Measurements from ENCODE around the gene SCRN1. TPM values are rescaled to one million over a fixed set of nuclear protein-coding genes. Genes with fewer than 3 reads are reported as not detected.
A peak's percentile ranks its signal among the peaks of the same experiment; 100 is the strongest.

The SCRN1 gene
- total RNA-seq, 2 donors from 2014 or later = 110 to 112 TPM

DNA sequence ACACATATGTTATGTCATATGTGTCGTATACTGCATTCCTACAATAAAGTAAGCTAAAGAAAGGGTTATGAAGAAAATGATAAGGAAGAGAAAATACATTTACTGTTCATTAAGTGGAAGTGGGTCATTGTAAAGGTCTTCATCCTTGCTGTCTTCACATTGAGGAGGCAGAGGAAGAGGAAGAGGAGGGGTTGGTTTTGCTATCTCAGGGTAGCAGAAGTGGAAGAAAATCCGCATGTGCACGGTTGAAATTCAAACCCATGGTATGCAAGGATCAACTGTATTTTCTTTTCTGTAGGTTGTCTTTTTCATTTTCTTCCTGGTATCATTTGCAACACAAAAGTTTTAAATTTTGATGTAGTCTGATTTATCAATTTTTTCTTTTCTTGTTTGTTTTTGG is 44.9 kb upstream of the SCRN1 start:
- WGBS, 2 experiments (ENCODE audit: insufficient coverage in 1 of 2, insufficient read length in 1 of 2) = 93 to 95% methylated on average over 2 to 3 of the region's 3 CpGs
- no peaks in the 10 kb centered on the region for H3K9me3 ChIP-seq (ENCODE audit: control insufficient read depth, low read length)
- TF ChIP-seq, protein P1, sequence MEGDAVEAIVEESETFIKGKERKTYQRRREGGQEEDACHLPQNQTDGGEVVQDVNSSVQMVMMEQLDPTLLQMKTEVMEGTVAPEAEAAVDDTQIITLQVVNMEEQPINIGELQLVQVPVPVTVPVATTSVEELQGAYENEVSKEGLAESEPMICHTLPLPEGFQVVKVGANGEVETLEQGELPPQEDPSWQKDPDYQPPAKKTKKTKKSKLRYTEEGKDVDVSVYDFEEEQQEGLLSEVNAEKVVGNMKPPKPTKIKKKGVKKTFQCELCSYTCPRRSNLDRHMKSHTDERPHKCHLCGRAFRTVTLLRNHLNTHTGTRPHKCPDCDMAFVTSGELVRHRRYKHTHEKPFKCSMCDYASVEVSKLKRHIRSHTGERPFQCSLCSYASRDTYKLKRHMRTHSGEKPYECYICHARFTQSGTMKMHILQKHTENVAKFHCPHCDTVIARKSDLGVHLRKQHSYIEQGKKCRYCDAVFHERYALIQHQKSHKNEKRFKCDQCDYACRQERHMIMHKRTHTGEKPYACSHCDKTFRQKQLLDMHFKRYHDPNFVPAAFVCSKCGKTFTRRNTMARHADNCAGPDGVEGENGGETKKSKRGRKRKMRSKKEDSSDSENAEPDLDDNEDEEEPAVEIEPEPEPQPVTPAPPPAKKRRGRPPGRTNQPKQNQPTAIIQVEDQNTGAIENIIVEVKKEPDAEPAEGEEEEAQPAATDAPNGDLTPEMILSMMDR (conservative IDR thresholded peaks at IDR 0.05) = no peak
- H3K36me3 ChIP-seq (ENCODE audit: control insufficient read depth, insufficient read depth, low read length) = peaks cover 22% of the 10 kb centered on the region
- Mint-ChIP-seq H3K4me1 (peaks cover 9% of the 10 kb centered on the region), H3K9me3 (no peaks in the 10 kb centered on the region), H3K36me3 (ENCODE audit: low read depth) (peaks cover 13% of the 10 kb centered on the region), H3K4me3 (no peak overlapping the region), H3K27me3 (ENCODE audit: insufficient read depth) (no peaks in the 10 kb centered on the region), H3K27ac (no peak overlapping the region)
- H3K27ac ChIP-seq (ENCODE audit: low read depth, low read length) = no peak overlapping the region
- H3K27me3 ChIP-seq (ENCODE audit: control insufficient read depth, insufficient read depth, low read length, poor library complexity, severe bottlenecking) = no peaks in the 10 kb centered on the region
- no peak for DNase-seq
- no peak overlapping the region for H3K4me3 ChIP-seq (ENCODE audit: low read length)
- H3K4me1 ChIP-seq (ENCODE audit: control insufficient read depth, insufficient read depth, low read length) = no peaks in the 10 kb centered on the region
- no peak overlapping the region for H3K9ac ChIP-seq (ENCODE audit: extremely low read depth, low read length, poor library complexity, severe bottlenecking)

GRCh38 chr7:30032310-30033125 is 42.9 kb upstream of the SCRN1 start:
- DNase-seq = no peak
- Mint-ChIP-seq H3K36me3 (ENCODE audit: low read depth) (peaks cover 13% of the 10 kb centered on the region), H3K4me3 (no peak overlapping the region), H3K4me1 (peaks cover 13% of the 10 kb centered on the region), H3K9me3 (no peaks in the 10 kb centered on the region), H3K27ac (no peak overlapping the region), H3K27me3 (ENCODE audit: insufficient read depth) (no peaks in the 10 kb centered on the region)
- Histone ChIP-seq H3K4me3 (ENCODE audit: low read length) (no peak overlapping the region), H3K27ac (ENCODE audit: low read depth, low read length) (no peak overlapping the region), H3K4me1 (ENCODE audit: control insufficient read depth, insufficient read depth, low read length) (peaks cover 2% of the 10 kb centered on the region), H3K36me3 (ENCODE audit: control insufficient read depth, insufficient read depth, low read length) (peaks cover 22% of the 10 kb centered on the region), H3K9ac (ENCODE audit: extremely low read depth, low read length, poor library complexity, severe bottlenecking) (no peak overlapping the region), H3K27me3 (ENCODE audit: control insufficient read depth, insufficient read depth, low read length, poor library complexity, severe bottlenecking) (no peaks in the 10 kb centered on the region), H3K9me3 (ENCODE audit: control insufficient read depth, low read length) (no peaks in the 10 kb centered on the region)
- WGBS, 2 experiments (ENCODE audit: insufficient coverage in 1 of 2, insufficient read length in 1 of 2) = 81 to 90% methylated on average over 2 to 4 of the region's 4 CpGs
- TF ChIP-seq, protein P1 (conservative IDR thresholded peaks at IDR 0.05) = no peak

GRCh38 chr7:30029696-30030095 is 40.1 kb upstream of the SCRN1 start:
- H3K9ac ChIP-seq (ENCODE audit: extremely low read depth, low read length, poor library complexity, severe bottlenecking) = peak overlapping the region; percentile 86
- peaks cover 17% of the 10 kb centered on the region for H3K36me3 ChIP-seq (ENCODE audit: control insufficient read depth, insufficient read depth, low read length)
- H3K27me3 Mint-ChIP-seq (ENCODE audit: insufficient read depth) = no peaks in the 10 kb centered on the region
- TF ChIP-seq, protein P1 (conservative IDR thresholded peaks at IDR 0.05) = peak; percentile 48
- H3K27ac ChIP-seq (ENCODE audit: low read depth, low read length) = peak overlapping the region; percentile 91
- DNase-seq = peak; percentile 52
- H3K4me1 ChIP-seq (ENCODE audit: control insufficient read depth, insufficient read depth, low read length) = peaks cover 2% of the 10 kb centered on the region
- H3K4me1 Mint-ChIP-seq = peaks cover 18% of the 10 kb centered on the region
- WGBS, 2 experiments (ENCODE audit: insufficient coverage in 1 of 2, insufficient read length in 1 of 2) = 20 to 30% methylated on average over 5 to 6 of the region's 6 CpGs
- no peak overlapping the region for H3K27ac Mint-ChIP-seq
- peak overlapping the region; percentile 95 for H3K4me3 ChIP-seq (ENCODE audit: low read length)
- no peaks in the 10 kb centered on the region for H3K27me3 ChIP-seq (ENCODE audit: control insufficient read depth, insufficient read depth, low read length, poor library complexity, severe bottlenecking)
- peaks cover 6% of the 10 kb centered on the region for H3K36me3 Mint-ChIP-seq (ENCODE audit: low read depth)
- H3K9me3 ChIP-seq (ENCODE audit: control insufficient read depth, low read length) = no peaks in the 10 kb centered on the region
- H3K4me3 Mint-ChIP-seq = no peak overlapping the region
- no peaks in the 10 kb centered on the region for H3K9me3 Mint-ChIP-seq

Data from endodermal cell (in vitro differentiated cells).